Progenitor cell of endocrine pancreas (in vitro differentiated cells): ENCODE data around the gene NACC2. TPM values are rescaled to one million over a fixed set of nuclear protein-coding genes. Genes with fewer than 3 reads are reported as not detected.
"Not testable (repeated sequence)": the region's sequence is repeated elsewhere in the genome, so short reads cannot be mapped to it uniquely, and the experiment has no call there.

Source experiments
- DNase-seq: peaks from one replicate; pipeline ENCODE4 v3.0.0; 2021; ENCODE audit warnings: low spot score; ENCODE audit not compliant: unreplicated experiment
- H3K27ac Mint-ChIP-seq: 2 replicates; pipeline ENCODE4 v1.8.0; 2021; ENCODE audit warnings: mild to moderate bottlenecking, moderate library complexity, mixed read lengths
- H3K27me3 Mint-ChIP-seq: 2 replicates; pipeline ENCODE4 v1.8.0; 2021; ENCODE audit warnings: mixed read lengths
- H3K36me3 Mint-ChIP-seq: 2 replicates; pipeline ENCODE4 v1.8.0; 2022; ENCODE audit warnings: mixed read lengths; ENCODE audit not compliant: insufficient read depth
- H3K4me1 Mint-ChIP-seq: 2 replicates; pipeline ENCODE4 v1.8.0; 2021; ENCODE audit warnings: low read depth, mixed read lengths
- H3K4me3 Mint-ChIP-seq: 2 replicates; pipeline ENCODE4 v1.8.0; 2021; ENCODE audit warnings: low read depth, mild to moderate bottlenecking, moderate library complexity, mixed read lengths
- H3K9me3 Mint-ChIP-seq: 2 replicates; pipeline ENCODE4 v1.8.0; 2021; ENCODE audit warnings: low read depth, mixed read lengths
- CTCF ChIP-seq: fragments of 200-600 bp; sonication (generic); IDR thresholded peaks from one replicate; pipeline ENCODE4 v1.5.0; 2021; ENCODE audit warnings: antibody characterized with exemption, mild to moderate bottlenecking; ENCODE audit not compliant: unreplicated experiment
- total RNA-seq: library from RNA; stranded (reverse); gene quantifications from 2 replicates; pipeline ENCODE4 v1.2.1, GENCODE V29; 2021

NACC2 gene
- total RNA-seq, 1 donor from 2014 or later, result 11.6 TPM

GRCh38 chr9:135969064-135969683 is 125.9 kb downstream of the NACC2 start:
- Mint-ChIP-seq H3K27ac (no peak overlapping the region), H3K27me3 (peaks cover 21% of the 10 kb centered on the region), H3K9me3 (no peaks in the 10 kb centered on the region), H3K4me1 (no peaks in the 10 kb centered on the region), H3K36me3 (no peaks in the 10 kb centered on the region), H3K4me3 (no peak overlapping the region)
- no peak for DNase-seq
- TF ChIP-seq CTCF, result no peak

- Mint-ChIP-seq H3K27ac (no peak overlapping the region), H3K9me3 (no peaks in the 10 kb centered on the region), H3K36me3 (no peaks in the 10 kb centered on the region), H3K4me1 (no peaks in the 10 kb centered on the region), H3K4me3 (no peak overlapping the region), H3K27me3 (peaks cover 19% of the 10 kb centered on the region)
- no peak for DNase-seq
- no peak for TF ChIP-seq CTCF
These were observed 126.5 kb downstream of the NACC2 start for GRCh38 chr9:135968601-135969000.

GRCh38 chr9:135968083-135968476 is 127.0 kb downstream of the NACC2 start:
- no peaks in the 10 kb centered on the region for H3K36me3 Mint-ChIP-seq
- DNase-seq, result no peak
- peak overlapping the region; percentile 40 for H3K27ac Mint-ChIP-seq
- no peak for TF ChIP-seq CTCF
- no peak overlapping the region for H3K4me3 Mint-ChIP-seq
- no peaks in the 10 kb centered on the region for H3K4me1 Mint-ChIP-seq
- no peaks in the 10 kb centered on the region for H3K9me3 Mint-ChIP-seq
- H3K27me3 Mint-ChIP-seq, result peaks cover 19% of the 10 kb centered on the region

GRCh38 chr9:135966916-135967260 is 128.2 kb downstream of the NACC2 start:
- DNase-seq, H3K27ac Mint-ChIP-seq, H3K4me1 Mint-ChIP-seq, H3K9me3 Mint-ChIP-seq, H3K4me3 Mint-ChIP-seq, H3K36me3 Mint-ChIP-seq: not testable (repeated sequence)
- peaks cover 28% of the 10 kb centered on the region for H3K27me3 Mint-ChIP-seq

GRCh38 chr9:135965124-135965756 is 129.8 kb downstream of the NACC2 start:
- H3K4me1 Mint-ChIP-seq, result peaks cover 4% of the 10 kb centered on the region
- no peak for TF ChIP-seq CTCF
- H3K4me3 Mint-ChIP-seq, result no peak overlapping the region
- H3K27me3 Mint-ChIP-seq, result peaks cover 24% of the 10 kb centered on the region
- H3K36me3 Mint-ChIP-seq, result no peaks in the 10 kb centered on the region
- DNase-seq, result no peak
- no peaks in the 10 kb centered on the region for H3K9me3 Mint-ChIP-seq
- H3K27ac Mint-ChIP-seq, result no peak overlapping the region

GRCh38 chr9:135963938-135964337 is 131.2 kb downstream of the NACC2 start:
- no peak for TF ChIP-seq CTCF

More at GRCh38 chr9:135963938-135964337, 131.2 kb downstream of the NACC2 start:
- DNase-seq, result no peak
- Mint-ChIP-seq H3K36me3 (no peaks in the 10 kb centered on the region), H3K4me3 (no peak overlapping the region), H3K4me1 (peaks cover 7% of the 10 kb centered on the region), H3K9me3 (no peaks in the 10 kb centered on the region), H3K27me3 (peaks cover 20% of the 10 kb centered on the region), H3K27ac (no peak overlapping the region)
